HCEC 1CT (cell line): Measurements from ENCODE around the gene TASP1.

Source experiments
- DNase-seq: peaks from one replicate; pipeline ENCODE4 v3.0.0-alpha.2; 2017

The TASP1 gene

DNA sequence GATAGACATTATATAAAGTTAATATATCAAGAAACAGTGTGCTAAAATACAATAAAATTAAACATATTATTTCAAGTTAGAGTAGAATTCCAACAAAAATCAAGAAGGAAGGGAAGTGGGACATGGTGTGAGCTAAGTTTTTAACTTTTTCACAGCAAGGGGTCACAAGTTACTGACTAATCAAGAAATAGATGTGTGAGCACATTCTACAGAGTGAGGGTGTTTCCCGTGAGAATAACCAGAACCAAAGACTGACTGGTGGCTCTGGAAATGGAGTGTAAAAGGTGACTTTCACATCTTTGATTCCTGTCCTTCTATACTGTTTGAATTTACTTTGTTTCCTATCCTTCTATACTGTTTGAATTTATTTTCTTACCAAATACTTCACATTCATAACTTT lies 206.6 kb downstream of the TASP1 start:
- no peak for DNase-seq

DNA sequence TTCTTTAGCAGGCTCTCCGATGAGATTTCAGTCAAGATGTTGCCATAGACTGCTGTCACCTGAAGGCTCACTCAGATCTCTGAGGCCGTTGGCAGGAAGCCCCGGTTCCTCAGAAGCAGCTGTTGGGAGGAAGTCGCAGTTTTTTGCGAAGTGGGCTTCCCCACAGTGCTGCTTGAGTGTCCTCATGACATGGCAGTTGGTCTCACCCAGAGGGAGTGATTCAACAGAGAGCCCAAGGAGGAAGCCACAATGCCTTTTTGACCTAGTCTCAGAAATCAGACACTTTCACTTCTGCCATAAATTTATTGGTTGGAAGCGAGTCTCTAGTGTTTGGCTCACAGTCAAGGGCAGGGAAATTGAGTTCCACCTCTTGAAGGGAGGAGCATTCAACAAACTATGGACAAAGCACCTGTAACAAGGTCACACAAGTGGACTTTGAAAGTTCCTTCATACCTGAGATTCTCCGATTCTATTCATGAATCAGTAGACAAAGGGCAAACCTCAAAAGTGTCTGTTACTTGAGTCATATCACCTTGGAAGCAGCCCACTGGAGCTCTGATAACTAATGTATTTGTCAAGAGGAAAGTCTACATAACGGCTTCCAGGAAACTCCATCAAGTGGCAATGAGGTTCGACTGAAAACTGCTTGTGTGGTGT lies 208.3 kb downstream of the TASP1 start:
- DNase-seq: no peak

DNA sequence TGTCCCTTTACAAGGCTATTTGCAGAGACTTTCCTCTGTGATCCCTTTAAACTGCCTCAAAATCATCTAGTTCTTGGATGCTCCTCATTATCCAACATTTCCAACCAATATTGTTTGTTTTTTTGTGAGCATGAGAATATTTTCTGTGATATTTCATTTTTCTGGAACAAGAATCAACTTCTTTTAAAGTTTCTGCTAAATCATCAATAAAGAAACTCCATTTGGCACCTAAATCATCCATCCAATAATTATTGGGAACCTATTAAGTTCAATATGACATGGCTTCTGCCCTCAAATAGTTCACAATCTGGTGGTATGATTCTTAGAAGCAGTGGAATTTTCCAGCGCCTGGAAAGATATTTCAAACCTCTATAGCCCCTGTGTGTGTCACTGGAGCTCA lies 210.0 kb downstream of the TASP1 start:
- DNase-seq: no peak

DNA sequence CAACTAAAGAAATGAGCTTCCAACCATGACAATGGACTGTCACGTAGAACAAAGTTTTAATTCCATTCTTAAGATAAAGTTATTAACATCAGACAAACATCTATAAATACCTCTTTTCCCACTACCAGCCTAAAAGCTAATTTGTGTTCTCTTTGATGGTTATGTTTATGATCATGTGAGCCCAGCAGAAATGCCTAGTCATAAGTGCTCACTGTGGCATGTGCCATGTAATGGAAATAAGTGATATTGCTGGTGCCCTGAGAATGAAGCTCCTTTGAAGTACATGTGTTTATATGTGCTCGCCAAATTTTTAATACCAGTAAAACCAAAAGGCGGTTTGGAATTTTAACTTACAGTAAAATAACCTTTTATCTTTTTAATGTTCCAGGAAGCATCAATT lies 211.9 kb downstream of the TASP1 start:
- DNase-seq: no peak

DNA sequence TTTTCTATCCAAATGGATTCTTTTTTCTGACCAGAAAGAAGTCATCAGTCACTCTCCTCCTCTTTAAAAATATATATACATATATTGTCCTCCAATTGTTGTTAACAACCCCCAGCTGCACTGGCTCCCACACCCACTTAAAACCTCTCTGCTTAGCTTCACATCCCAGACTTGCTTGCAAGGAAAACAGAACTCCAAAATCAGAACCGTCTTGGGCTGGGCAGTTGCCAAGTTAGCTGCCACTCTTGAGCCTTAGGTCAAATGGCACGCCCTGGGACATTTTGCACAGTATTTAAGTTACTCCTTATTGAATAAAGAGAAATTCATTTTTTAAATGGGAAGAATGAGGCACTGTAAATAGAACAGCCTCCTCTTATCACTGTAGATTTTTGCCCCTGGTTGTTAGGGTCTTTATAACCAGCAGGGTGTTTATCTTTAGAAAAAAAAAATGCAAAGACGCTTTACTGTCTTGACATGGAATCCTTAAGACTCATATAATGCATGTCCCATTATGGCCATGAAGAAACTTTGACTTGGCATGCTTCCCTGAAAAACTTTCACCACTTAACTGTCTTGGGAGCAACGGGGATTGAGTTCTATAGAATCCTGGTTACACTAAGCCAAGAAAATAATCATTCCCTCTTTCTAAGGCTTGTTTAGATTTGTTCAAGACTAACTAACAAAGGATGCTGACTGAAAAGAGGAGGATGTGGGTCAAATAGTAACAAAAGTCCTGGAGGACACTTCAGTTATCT lies 213.2 kb downstream of the TASP1 start:
- DNase-seq: no peak

DNA sequence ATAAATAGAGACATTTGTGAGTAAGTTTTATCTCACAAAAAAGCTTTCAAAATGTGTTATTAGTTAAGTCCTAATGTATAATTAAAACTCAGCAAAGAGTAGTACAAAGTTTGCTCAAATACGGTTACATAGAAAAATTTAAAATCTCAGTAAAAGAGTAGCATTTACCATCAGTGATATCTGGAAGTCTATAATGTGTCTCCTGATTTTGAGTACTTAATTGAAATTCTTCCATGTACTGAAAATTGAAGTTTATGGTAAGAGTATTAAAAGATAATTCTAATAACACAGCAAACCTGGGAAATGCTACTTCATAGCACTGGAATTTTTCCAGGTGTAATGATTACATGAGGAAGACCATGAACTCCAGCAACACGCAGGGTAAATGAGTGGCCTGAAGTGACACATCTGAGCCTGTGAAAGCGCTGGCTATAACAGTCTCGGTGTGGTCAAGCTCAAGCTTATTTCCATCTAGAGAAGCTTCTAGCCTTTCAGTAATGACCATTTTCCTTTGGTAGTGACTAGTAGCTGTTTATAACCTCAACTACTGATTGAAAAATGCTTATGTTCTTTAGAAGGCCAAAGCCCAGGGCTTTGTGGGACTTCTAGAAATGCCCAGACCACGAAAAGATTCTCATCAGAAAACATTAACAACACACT lies 214.4 kb downstream of the TASP1 start:
- DNase-seq: no peak

DNA sequence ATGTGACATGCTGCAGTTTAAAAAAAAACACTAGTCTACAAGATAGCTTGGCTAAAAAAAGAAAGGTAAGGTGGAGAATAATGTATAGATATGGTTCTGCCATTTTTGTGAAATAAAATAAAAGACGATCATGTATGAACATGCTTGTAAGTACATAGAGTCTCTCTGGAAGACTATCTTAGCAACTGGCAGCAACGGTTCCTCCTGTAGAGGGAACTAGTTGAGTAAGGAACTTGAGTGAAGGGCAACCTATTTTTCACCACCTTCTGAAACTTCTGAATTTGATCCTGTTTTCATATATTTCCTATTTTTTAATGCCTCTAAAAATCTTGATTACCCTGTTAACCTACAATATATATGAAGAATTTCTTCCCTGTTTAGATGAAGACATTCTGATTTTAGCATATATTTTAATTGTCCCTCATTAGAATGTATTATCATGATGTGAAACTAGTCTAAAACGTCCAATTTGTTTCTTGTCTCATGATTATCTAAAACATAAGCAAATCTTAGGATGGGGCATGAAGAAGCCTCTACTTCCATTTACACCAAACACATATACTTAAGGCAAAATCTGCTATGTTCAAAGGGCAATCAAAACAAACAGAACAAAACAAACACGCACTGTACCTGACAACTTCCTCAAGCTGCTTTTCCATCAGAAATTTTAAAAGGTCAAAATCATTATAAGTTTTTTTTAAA lies 215.1 kb downstream of the TASP1 start:
- no peak for DNase-seq

DNA sequence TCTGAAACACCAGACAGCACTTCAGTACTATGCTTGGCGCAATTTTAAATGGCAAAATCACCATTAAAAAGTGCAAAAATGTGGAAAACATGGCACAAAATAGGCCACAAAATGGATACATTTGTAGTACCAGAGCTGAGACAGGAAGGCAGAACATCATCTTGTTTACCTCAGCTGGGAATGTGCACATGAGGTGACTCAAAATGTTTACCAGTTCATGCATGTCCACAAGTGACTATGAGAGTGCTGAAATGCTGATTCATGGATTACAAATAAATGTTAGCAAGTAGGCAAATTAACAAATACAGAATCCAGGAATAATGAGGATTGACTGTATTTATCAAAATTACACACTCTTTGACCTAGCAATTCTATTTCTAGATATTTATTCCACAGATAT lies 216.1 kb downstream of the TASP1 start:
- peak; percentile 29 for DNase-seq

DNA sequence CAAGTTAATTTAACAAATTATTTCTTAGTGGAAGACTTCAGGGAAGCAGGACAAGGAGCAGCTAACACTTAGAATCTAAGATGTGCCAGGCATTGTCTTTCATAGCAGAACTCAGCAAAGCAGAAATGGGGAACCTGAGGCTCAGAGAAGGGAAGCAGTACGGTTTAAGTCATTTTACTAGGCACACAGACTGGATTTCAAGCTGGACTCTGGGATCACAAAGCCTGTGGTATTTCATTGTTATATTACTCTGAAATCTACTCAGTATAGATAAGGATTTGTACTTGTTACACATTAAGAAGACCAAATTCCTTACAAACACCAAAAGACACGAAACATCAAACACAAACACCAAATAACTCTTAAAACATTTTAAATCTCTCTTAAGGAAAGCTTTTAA lies 218.1 kb downstream of the TASP1 start:
- DNase-seq: no peak

DNA sequence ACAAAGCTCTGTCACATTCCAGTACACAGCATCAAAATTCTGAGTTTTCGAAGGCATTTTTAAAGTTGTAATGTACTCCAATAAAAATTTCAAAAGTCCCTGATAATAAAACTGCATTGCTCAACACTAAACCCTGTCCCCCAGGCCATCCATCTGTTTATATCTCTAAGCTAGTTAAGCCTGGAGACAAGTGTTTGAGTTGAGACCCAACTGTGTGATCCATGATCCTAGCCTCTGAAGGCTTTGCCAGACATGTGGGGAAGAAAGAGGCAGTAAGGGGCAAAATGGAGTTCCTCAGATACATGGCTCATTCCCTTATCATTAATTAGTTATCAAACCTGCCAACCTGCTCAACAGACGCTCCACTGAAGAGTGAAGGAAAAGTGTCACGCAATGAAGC lies 219.3 kb downstream of the TASP1 start:
- no peak for DNase-seq

DNA sequence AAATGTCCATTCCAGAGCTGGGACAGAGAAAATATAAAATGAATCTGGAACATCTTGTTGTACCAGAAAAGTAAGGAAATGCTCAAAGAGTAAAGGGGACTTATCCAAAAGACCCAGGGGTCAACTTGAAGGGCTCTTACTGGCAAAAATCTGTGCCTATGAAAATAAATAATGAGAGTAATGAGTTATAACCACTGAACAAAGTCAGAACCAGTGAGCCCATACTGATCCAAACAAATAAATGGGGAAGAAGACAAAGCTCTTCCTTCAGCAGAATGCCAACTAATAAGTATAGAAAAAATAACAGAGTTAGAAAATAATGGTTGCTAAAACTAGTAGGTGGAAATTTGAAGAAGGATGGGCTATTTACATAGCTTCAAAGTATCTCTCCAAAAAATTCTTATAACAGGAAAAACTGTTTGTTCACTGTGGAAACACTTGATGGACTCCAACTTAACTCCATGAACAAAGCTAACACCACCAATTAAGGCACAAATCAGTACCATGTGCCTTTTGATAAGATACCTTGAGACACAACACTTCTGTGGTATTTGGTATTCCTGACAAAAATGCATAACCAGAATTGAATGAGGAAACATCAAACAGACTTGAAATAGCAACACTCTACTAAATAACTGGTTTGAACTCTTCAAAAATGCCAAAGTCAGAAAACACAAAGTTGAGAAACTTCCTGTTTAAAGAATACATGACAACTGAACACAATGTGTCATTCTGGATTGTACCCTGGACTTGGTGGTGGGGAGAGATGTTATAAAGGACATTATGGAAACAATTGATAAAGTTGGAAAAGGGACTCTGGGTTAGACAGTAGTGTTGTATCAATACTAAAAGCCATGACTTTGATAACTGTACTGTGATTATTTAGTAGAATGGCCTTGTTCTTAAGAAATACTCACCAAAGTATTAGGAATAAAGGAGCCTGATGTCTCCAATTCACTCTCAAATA lies 220.2 kb downstream of the TASP1 start:
- no peak for DNase-seq

DNA sequence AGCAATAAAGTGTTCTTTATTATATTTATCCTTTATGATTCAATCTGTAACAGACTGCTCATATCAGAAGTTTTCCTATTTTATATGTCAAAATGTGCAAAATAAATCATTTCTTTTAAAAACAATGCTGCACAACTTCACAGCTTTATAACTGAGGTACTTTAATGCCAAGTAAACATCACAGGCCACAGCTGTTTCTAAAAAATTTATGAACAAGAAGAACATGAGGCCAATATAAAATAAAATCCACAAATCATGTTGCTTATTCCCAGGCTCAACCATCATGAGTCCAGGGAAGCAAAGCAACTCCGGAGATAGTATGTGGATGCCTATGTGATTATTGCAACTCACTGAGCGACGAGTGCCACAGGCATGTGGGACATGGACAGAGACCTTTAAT lies 222.2 kb downstream of the TASP1 start:
- DNase-seq: no peak

DNA sequence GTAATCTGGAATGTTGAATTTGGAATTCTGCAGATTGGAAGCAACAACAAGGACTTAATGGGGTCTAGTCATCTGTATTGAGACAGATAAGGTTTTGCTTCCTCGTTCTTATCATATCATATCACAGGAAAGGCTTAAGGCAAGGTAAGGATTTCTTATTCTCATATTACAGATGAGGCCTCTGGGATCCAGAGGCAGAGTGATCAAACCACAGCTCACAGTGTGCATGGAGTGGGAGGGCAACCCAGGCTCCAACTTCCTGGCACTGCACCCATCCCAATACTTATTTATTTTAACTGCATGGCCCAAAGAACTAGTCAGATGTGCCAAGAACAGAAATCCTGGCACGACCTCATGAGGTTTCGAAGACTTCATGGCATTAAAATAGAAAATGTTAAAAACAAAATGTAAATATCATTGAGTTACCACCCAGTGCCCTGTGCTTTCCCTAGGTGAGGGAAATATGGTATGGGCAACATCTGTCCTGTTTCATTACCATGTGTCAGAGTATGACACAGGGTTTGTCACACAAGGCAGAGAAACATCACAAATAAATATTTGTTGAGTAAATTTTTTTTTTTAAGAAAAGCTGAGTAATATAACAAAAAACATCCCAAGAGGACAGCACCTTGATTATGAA lies 225.8 kb downstream of the TASP1 start:
- no peak for DNase-seq

DNA sequence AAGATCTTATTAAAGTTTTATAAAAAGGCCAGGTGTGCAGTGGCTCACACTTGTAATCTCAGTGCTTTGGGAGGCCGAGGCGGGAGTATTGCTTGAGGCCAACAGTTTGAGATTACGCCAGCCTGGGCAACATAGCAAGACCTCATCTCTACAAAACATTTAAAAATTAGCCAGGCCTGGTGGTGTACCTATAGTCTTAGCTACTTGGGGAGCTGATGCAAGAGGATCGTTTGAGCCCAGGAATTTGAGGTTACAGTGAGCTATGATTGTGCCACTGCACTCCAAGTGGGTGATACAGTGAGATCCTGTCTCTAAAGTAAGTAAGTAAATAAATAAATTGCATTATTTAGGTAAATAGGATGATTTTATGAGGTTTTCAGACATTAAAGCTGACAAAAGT lies 234.4 kb downstream of the TASP1 start:
- no peak for DNase-seq

DNA sequence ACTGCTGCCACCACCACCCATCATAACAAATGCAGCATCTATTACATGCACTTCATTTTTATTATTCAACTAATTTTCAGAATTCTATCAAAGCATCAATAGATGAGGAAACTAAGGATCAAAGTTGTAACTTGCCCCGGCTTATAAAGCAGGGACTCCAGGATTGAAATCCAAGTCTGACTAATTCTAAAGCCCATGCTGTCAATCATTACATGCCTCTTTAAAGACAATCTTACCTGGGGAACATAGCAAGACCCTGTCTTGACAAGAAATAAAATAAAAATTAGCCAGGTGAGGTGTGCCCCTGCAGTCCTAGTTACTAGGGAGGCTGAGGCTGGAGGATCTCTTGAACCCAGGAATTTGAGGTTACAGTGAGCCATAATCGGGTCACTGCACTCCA lies 235.3 kb downstream of the TASP1 start:
- DNase-seq: no peak

DNA sequence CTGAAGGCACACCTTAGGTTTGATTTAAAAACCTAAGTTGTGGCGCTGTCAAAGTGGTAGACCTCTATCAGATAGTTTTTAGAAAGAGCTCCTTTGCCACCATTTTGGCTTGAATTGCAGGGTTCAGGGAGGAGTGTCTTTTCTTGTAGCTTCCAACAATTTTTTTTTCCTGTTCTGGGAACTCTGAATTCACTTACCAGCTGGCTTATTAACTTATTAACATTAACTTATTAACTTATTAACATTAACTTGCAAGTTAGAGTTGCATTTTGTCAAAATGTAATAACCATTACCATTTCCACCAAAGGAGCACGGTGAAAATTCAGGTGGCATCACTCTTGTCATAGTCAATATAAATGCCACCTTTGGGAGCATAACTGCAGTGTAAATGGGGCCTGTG lies 235.7 kb downstream of the TASP1 start:
- DNase-seq: no peak

DNA sequence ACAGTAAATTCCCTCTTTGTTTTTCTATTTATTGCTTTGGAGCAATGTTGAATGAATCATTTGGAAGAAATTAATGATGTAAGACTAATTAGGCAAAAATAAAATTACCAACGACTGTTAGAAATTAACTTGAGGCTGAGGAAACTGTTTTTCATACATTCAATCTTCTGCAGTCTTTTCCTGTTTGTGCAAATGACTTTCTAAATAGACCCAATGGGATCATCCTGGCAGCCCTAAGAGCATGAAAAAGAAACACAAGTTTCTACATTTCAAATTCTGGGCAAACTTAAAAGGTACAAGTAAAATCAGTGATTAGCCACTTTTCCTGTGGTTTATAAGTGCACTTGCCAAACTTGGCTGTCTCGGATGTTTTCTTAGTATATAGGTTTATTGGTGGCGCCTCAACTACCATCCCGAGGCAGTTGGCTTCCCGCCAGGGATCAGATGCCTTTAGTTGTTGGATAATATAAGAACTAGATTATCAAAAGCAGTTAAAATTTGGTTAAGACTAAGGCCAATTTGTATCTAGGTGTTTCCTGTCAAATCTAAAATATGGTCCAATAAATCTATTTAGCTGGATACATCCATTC lies 236.5 kb downstream of the TASP1 start:
- no peak for DNase-seq

DNA sequence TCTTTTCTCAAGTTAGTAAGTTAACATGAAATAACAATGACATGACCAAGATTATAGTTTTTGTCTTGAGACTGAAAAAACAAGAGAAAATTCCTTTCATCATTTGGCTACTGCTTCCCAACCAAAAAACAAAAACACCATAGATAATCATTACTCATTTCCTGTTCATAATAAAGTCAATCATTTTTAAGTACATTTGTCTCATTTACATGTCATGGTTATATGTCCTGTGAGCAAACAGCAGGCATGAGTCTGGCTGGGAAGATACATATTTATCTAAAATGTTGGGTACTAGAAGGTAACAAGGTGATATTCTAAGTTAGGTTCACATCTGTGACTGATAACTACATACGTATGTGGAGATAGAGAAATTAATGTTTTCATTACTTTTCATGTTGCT lies 237.1 kb downstream of the TASP1 start:
- peak; percentile 39 for DNase-seq

DNA sequence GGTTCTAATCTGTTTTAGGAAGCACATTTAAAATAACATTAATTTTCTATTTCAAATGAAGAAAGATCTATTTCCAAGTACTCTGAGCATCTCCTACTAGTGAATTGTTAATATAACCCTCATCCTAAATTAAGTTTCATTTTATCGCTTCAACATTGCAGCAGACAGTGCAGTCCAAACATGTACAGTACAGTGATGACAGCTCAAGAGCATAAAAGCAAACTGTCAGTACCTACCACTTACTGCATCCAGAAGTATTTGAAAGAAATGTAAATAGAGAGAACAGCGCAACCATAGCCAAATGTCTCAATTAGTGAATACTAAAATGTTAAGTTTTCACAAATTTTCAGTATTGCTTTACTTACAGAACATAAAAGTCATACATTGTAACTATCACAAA lies 238.3 kb downstream of the TASP1 start:
- no peak for DNase-seq

DNA sequence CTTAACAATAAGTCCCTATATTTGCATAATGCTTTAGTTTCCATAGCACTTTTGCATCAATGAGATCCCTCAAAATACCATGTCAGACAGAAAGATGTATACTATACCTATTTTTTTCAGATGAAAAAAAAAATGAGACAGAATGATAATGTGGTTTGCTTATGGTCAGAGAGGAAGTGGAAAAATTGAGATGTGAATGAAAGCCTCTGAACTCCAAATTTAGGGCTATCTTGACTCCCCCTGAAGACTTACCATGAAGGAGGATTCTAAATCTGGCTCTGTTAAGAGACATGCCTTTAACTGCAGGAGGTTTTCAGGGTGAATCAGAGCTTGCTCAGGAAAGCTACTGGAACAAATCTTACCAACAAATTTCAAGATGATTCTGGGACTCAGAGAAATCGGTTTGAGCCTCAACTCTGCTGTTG lies 241.4 kb downstream of the TASP1 start:
- no peak for DNase-seq

DNA sequence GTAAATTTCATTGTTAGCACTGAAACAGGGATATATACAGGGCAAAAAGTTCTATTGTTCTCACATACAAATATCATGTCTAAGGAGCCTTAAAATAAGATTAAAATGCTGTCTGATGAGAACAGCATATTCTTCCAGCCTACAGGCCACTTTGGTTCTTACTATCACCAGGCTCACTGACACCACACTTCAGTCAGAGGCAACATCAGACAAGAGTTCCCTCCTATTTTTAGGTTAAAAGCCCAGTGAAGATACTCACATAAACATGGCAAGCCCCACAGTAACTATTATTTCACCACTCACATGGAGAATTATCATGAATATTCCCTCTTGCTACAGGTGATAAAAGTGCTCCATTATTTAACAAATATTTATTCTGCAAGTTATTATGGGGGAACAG lies 241.9 kb downstream of the TASP1 start:
- no peak for DNase-seq

DNA sequence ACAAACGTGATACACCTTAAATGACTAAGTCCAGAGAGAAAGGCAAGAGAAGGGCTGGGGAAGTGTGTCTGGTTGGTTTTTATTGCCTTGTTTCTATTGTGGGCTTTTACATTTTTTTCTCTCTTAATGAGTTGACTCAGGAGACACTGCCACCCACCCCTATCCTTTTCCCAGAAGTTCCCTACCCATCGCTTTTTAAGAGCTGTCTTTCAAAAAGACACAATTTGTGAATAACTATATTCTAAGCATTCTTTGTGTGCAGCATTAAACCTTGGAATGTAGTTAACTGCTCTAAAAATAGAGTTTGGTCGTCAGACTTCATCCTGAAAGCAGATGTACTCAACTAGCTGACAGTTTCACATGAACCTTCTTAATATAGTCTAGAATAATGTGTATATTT lies 242.7 kb downstream of the TASP1 start:
- DNase-seq: no peak
